Stimulated activated CD8-positive, alpha-beta memory T cell treated with anti-CD3 and anti-CD28 coated beads, Interleukin-2, amount 100 ng/mL, for 48 hours (primary cell): ENCODE results near the gene IFITM10.
A peak's percentile ranks its signal among the peaks of the same experiment; 100 is the strongest.
"Not testable (repeated sequence)": the region's sequence is repeated elsewhere in the genome, so short reads cannot be mapped to it uniquely, and the experiment has no call there.

Source experiments
- DNase-seq, 2 donors: peaks; one replicate each; pipeline ENCODE4 v3.0.0-alpha.2; 2020; ENCODE audit warnings: low read depth in 2 of 2

Gene IFITM10

DNA sequence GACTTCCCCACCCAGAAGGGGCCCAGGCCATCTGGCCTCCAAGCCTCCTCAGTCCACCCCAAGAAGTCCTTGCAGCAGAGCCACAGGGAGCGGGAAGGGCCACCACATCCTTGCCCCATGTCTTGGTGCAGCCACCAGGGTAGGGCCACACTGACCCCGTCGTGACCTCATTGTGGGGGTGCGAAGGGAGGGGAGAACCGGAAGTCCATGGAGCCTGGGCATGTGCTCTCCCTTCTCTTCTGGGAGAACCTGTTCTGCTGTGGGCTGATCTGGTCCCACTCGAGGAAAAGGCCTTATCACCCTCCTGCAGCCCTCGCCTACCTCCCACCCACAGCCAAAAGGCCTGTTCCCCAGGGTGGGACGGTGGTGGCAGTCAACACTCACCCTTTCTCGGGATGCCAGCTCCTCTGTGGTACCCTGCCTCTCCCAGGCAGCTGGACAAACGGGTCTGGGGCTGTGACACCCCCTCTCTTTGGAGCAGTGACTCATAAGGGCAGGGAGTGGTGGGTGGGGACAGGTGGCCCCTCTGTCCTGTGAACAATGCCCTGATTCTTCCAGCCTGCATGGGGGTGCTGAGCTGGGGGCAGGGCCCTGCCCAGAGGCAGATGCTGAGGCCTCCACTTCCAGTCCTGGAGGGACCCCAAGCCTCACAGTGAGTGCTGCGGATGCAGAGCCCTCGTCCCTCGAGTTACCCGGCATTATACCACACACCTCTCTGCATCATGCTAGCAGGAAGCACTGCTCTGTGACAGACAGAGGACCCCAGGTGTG lies 27.9 kb upstream of the IFITM10 start:
- no peak for DNase-seq

DNA sequence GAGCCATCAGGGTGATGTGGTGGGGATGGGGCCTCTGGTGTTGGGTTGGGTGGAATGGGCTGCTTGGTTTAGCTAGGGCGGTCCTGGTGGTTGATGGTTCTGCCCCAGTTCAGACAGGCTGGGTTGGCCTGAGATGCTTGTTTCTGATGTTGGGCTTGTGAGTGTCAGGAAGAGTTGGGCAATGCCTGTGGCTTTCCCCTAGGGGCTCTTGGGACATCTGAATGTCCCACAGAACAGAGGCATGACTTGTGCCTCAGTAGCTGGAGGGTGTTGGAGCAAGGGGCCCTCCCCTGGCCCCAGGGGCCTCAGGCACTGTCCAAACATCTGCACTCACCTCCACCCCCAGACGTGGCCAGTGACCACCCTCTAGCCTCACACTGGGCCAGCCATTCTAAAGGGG lies 27.3 kb upstream of the IFITM10 start:
- no peak for DNase-seq

DNA sequence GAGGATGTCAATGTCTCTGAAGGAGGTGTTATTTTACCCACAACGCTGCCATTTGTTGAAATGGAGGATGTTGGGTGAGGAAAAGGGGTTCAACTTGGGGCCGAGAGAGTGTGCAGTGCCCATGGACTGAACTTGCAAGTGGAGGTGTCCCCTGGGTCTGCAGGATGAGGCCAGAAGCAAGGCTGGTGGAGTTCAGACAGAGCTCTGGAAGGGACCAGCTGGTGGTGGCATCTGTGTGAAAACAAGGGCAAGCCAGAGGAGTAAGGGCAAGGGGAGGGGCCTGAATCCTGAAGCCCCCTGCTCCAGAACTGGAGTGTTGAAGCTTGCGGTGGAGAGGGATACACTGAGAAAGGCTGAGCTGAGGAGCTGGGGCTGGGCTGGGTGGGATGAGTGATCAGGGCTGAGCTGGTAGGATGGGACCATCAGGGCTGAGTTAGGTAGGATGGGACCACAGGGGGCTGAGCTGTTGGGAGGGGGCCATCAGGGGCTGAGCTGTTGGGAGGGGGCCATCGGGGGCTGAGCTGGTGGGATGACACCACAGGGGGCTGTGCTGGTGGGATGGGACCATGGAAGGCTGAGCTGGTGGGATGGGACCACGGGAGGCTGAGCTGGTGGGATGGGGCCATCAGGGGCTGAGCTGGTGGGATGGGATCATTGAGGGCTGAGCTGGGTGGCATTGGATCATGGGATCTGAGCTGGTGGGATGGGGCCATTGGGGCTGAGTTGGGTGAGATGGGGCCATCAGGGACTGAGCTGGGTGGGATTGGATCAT lies 26.7 kb upstream of the IFITM10 start:
- DNase-seq: no peak

DNA sequence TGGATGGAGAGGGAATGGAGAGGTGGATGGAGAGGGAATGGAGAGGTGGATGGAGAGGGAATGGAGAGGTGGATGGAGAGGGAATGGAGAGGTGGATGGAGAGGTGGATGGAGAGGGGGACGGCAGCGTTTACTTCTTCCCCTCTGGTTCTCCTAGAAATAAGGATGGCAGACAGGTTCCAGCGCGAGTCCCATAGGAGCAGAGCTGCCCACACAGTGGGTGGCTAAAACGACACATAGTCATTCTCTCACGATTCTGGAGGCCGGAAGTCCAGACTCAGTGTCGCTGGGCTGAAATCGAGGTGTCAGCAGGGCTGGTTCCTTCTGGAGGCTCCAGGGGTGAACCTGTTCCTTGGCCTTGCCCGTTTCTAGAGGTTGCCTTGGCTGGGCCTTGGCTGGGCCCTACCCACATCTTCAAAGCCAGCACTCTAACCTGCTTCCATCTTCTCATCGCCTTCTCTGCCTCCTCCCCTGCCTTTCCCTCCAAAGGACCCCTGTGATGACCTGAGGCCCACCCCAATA lies 26.0 kb upstream of the IFITM10 start:
- DNase-seq: no peak

DNA sequence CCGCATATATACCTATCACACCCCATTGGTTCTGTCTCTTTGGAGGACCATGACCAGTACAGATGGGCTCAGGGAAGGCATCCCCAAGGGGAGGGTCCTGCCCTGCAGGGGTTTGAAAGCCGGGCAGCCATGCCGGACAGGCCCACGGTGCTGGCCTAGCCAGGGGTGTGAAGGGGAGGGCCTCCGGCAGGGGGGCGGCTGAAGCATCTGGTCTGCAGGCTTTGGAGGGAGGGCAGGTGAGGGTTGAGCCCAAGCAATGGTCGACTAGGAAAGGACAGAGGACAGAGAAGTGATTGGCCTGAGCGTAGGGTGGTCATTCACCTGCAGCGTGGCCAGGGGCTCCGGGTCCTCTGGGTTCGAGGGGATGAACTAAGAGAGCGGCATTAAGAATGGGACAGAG lies 24.5 kb upstream of the IFITM10 start:
- no peak for DNase-seq

DNA sequence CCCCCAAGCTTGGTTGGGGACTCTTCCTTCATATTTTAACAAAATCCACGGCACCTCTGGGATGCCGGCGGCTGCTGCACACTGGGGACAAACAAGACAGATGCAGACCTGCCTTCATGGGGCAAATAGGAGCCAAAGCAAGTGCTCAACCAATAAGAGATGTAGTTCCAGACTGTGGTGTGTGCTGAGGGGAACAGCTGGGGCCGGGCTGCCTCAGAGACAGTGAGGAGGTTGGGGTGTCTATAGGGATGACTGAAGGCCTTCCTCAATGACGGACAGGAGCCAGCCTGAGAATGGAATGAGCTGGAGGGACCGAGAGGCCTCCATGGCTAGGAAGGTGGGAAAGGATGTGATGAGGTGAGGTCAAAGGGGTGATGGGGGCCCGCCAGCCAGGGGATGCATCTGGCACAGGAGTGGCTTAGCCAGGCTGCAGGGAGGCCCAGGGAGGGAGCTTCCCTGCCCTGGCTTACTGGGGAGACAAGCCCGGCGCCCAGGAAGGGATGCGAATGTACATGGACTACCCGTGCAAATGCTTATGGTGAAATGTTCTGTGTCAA lies 23.7 kb upstream of the IFITM10 start:
- DNase-seq: no peak

DNA sequence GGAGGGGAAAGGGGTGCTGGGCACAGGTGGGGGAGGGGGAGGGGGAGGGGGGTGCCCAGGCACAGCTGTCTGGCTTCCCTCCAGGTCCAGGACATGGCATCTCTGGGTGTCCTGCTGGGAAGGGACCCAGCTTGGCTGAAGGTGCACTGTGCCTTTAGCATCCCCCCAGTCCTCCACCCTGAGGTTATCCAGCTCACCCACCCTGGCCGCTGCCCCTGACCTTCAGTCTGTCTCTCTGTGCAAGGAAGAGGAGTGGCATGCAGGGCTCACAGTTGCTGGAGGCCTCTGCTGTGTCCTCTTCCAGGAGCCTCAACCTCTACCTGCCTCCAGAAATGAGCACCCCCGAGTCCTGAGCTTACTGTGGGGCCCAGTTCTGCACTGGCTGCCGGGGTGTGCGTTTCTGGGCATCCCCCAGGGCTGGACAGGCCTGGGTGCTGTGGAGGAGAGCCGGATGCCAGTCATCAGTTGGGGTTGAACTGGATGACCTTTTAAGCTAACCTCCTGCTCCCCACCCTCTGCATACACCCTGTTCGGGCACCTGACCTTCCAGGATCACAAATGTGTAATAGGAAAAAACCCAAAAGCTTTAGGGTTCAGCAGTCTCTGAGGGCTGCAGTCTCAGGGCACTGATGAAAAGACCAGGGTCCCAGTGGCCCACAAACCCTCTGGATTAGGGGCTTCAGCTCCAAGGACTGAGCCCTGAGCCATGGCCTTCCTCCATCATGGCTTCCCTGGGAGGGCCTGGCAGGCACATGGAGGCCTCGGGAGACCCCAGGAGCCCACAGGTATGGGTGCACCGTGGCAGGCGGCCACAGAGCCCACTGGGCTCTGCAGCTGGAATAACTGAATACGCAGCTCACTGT lies 23.0 kb upstream of the IFITM10 start:
- DNase-seq: no peak

DNA sequence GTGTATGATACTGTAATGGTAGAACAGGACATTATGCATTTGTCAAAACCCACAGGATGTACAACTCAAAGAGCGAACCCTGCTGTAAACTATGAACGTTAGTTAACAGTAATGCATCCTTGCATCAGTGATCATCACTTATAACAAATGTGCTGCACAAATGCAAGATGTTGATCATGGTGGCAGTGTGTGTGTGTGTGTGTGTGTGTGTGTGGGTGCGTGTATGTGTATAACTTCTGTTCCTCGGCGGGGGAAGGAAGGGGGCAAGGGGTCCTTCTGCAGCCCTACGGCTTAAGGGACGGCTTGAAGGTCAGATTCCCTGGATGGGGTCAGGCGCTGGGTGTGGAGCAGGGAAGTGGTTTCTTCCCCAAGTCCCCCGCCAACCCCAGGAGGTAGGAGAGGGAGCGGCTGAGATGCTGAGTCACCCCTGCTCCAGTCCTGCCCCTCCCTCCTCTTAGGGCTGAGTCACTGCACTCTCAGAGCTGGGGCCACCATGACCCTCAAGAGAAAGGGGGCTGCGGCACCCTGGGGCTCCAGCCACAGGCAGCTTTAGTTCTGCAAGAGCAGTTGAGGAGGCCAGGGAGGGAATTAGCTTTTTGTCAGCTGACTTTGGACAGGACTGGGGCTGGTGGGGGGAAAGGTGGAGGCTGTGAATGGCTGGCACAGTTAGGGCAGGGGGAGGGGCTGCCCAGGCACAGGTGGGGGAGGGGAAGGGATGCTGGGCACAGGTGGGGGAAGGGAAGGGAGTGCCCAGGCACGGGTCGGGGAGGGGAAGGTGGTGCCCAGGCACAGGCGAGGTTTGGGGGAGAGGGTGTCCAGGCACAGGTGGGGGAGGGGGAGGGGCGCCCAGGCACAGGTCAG lies 22.1 kb upstream of the IFITM10 start:
- DNase-seq: peak in 1 of 2 donors; percentile 43

DNA sequence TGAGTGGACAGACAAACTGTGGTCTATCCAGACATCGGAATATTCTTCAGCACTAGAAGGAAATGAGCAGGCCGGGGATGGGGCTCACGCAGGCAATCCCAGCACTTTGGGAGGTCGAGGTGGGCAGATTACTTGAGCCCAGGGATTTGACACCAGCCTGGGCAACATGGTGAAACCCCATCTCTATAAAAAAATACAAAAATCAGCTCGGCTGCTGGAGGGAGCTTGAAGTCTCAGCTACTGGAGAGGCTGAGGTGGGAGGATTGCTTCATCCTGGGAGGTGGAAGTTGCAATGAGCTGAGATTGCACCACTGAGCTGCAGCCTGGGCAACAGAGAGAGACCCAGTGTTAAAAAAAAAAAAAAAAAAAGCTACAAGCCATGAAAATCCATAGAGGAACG lies 21.3 kb upstream of the IFITM10 start:
- no peak for DNase-seq

DNA sequence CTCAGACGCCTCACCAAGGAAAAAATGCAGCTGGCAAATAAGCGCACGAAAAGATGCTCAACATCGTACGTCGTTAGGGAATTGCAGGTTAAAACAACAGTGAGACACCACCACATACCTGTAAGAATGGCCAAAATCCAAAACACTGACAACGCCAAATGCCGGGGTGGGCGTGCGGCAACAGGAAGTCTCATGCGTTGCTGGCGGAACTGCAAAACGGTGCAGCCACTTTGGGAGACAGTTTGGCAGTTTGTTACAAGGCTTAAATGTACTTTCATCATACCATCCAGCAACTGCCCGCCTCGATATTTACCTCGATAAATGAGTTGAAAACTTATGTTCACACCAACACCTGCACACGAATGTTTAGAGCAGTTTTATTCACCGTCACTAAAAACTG lies 20.9 kb upstream of the IFITM10 start:
- DNase-seq: no peak

DNA sequence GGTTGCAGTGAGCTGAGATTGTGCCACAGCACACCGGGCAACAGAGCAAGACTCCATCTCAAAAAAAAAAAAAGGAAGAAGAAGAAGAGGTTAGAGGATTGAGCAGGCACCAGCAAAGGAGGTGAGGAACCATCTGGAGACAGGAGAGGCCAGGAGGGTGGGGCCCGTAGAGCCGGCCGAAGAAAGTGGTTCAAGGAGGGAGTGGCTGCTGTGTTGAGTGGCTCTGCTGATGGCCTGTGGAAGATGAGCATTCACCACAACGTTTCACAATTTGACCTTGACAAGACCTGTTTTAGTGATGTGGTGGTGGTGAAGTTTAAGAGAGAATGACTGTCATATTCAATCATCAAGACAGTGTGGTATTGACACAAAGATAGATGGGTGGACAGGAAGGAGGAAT lies 20.1 kb upstream of the IFITM10 start:
- DNase-seq: no peak

DNA sequence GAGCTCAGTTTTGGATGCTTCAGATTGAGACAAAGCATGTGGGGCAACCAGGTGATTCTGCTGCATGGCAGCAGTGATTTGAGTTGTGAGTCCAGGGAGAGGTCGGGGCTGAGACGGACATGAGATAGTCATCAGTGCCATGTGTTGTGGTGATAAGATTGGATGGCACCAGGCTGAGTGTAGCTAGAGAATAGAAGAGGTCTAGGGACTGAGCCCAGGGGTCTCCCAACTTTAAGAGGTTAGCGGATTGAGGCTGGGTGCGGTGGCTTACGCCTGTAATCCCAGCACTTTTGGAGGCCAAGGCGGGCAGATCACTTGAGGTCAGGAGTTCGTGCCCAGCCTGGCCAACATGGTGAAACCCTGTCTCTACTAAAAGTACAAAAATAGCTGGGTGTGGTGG lies 19.7 kb upstream of the IFITM10 start:
- DNase-seq: no peak

DNA sequence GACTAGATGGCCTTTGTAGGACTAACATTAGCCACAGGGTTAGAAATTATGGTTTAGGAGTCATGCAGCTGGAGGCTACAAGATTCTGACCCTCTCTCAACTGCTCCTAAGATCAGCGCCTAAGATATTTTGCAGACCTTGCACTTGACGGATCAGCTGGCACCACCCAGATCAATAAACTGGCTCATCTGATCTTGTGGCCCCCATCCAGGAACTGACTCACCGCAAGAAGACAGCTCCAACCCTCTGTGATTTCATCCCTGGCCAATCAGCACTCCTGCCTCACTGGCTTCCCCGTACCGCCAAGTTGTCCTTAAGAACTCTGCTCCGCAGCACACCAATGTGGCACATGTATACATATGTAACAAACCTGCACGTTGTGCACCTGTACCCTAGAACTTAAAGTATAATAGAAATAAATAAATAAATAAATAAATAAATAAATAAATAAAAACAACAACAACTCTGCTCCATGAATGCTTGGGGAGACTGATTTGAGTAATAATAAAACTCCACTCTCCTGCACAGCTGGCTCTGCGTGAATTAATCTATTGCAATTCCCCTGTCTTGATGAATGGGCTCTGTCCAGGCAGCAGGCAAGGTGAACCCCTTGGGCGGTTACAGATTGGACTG lies 19.0 kb upstream of the IFITM10 start:
- not testable (repeated sequence) for DNase-seq

DNA sequence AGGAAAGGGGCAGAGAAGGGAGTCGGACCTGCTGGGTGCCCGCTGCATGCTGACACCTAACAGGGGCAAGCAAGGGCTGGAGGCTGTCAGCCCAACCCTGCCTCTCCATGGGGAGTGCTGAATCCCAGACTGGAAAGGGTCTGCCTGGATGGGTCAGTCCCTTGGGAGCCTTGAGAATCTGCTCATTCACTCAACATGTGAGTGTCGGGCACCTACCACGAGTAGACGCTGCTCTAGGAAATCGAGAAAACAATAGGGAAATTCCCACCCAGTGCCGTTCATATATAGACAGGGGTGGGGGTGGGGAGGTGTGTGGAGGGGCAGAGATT lies 17.7 kb upstream of the IFITM10 start:
- DNase-seq: no peak

DNA sequence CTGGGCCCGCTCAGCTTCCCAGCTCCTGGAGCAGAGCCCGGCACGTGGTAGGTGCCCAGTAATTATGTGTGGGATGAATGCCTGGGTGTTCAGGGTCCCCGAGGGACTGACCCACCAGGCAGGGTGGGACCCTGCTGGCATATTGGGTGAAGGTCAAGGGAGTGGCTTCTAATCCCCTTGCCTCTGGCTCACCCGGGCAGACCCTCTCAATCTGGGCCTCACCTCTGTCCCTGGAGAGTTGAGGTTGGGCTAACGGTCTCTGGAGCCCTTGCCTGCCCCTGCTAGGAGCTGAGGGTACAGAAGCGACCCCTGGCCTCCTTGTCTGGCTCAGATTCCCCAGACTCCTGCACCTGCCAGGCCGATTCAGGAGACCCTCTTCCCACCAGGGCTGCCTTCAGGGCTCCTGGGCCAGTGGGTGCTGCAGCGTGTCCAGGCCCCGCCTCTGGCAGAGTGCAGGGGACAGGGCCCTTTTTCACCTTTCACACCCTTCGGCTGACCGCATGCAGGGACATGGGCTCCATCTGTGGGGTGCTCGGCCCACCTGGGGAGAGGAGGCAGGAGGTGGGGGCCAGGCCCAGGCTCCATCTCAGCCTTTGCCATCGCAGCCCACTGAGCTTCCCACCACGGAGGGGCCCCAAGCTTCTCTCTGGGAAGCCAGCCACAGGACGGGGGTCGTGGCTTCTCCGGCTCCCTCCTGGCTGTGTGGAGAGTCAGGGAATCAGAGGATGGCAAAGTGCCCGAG lies 17.2 kb upstream of the IFITM10 start:
- DNase-seq: no peak

DNA sequence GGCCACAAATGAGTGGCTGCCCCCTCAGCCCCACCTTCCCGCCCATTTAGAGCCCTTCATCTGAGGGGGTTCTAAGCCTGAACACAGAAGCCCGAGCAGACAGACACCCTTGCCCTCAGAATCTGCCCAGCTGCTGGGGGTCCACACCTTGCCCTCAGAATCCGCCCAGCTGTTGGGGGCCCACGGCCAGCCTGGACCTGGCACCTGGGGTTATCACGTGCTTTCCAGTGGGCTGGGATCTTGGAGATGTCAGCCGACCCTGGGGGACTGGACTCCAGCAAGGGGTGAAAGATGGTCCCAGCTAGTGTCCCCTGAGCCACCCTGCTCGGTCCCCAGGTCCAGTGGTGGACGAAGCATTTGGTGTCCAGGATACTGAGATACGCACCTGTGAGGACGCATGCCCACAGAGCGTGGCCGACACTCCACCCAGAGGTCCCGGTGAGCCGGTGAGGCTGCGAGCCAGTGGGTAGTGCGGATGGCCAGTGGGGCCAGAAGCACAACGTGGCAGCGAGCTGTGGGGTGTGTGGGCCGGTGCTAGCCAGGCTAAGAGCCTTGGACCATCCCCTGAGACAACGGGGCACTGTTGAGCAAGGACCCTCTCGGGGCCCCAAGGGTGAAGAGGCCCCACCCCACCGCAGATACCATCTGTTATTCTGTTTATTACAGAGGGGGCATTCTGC lies 16.5 kb upstream of the IFITM10 start:
- no peak for DNase-seq

DNA sequence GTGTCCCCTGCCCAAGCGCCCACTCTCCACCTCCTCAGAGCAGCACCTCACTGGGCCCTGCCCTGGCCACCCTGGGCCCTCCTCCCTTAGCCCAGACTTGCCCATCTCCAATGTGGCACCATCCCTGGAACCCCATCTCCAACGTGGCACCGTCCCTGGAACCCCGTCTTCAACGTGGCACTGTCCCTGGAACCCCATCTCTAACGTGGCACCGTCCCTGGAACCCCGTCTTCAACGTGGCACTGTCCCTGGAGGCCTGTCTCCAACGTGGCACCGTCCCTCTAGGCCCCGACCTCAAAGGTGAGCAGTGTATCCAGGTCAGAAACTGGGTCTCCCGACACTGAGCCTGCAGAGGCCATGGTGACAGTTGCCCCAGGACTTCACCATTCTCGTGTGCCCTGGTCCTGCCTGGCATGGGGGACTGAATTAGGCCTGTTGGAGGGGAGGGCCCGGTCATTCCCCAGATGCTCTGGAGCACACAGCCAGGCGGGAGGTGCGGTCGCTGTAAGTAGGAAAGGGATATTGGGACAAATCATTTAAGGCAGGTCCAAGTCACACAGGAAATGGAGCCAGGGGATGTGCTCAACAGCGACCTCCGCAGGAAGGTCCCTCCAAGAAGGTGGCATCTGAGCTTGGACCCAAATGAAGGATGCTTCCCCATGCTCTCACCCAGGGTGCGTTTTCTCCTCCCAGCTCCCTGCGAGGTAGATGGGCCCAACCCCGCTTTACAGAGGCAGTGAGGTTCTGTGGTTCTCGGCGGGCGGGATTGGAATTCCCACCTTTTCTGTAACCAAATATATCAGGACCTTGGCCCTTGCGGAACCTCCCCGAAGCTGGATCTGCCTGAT lies 15.7 kb upstream of the IFITM10 start:
- no peak for DNase-seq
